NCI-H187 (cell line): Measurements from ENCODE around the gene EMCN.
"Not testable (repeated sequence)": the region's sequence is repeated elsewhere in the genome, so short reads cannot be mapped to it uniquely, and the experiment has no call there.

Experiments
- DNase-seq, 2 experiments: peaks; one replicate each; lab custom pipeline; 2025; lab: John Stamatoyannopoulos, UW

The EMCN gene

DNA sequence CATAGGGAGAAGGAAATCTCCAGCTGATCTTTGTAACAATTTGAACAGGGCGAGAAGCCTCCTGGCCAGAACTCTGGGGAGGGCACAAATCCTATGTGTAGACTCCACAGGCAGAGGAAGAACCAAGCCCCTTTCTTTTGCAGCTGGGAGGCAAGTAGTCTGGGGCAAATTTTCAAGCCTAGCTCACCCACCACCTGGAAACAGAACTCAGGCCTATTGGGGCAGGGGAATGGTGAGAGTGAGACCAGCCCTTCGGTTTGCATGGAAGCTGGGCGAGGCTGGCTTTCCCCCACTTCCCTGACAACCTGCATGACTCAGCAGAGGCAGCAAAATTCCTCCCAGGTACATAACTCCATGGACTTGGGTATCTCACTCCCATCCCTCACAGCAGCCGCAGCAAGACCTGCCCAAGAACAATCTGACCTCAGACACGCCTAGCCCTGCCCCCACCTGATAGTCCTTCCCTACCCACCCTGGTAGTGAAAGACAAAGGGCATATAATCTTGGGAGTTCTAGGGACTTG lies 138.2 kb downstream of the EMCN start:
- no peak for DNase-seq

GRCh38 chr4:100372432-100372831 lies 145.4 kb downstream of the EMCN start:
- DNase-seq = no peak

DNA sequence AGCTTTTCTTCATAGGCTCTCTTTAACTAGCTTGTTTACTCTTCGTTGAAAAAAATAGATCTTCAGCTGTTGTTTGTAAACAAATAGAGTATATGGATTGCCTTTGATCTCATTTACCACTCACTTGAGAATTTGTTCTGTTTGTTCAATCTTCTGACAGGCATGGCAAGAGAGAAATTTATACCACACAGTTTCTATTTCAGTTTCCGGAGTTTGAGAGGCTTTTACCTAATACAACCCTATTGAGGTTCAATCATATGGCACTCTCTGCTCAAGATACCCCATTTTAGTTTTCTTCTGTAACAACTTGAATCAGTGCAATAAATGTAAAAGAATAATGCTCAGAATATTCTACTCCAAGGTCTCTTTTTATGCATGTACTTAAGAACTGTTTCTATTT lies 148.0 kb downstream of the EMCN start:
- DNase-seq = no peak

- no peak for DNase-seq
Measured at GRCh38 chr4:100367451-100367850, 150.4 kb downstream of the EMCN start.

DNA sequence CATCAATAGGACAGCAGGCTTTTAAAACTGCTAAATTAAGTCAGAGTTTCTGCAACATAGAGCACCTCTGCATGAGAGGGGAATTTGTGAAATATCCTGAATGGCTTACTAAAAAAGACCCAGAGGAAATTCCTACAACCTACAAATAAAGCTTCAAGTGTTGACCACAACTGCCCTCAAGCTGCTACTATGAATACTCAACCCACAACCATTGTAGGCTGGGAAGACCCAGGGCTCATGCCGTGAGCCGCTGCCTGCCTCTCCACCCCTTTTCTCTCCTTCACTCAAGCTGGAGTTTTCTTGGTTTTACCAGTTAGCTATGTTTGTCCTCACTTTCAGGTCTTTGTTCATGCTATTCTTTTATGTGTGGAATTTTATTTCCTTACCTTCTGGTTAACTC lies 151.6 kb downstream of the EMCN start:
- DNase-seq = no peak

DNA sequence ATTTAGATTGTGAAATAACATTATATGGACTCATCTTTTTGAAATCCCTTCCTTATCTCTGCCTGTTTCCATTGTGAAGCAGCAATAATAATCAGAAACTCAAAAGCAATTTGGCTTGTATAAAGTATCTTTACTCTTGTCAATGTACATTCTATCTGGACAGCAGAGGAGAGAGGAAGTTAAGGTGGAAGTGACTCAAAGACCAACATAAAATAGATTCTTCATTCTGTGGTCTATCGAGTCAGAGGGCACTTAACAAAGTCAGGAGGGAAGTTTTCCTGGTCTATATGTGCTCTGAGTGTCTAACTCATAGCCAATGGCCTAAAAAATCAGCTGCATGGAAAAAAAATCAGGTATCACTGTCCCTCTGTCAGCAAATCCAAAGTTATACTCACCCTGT lies 155.5 kb downstream of the EMCN start:
- DNase-seq = no peak

DNA sequence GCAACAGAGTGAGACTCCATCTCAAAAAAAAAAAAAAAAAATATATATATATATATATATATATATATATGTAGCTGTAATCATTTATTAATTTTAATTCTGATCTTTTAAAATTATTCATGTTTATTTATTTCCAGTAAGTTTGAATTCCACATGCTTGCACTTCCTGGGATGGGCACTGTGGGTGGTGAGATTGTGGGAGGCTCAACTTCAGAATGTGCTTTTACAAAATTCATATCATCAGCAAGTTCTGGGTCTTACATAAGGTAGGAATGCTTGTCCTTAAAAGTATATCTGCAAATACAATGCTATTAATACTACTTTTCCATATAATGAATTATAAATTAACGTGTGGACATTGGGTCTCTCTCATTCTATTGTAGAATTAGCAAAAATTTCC lies 156.5 kb downstream of the EMCN start:
- DNase-seq = no peak

DNA sequence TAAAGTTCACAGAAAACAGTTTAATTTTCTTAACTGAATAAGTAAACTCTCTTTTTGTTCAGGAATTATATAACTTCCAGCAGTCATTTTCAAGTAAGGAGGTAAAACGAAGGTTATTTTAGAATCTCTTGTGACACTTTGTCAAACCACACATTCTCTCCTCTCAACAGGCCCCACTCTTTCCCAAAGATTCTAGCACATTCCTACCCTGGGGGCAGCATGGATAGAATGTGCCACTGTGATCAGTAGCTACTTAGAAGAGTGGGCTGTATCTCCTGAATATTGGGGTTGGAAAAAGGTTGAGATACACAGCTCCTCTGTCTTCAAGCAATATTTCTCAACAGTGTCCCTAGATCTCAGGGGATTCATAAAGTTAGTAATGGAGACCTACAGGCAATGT lies 157.6 kb downstream of the EMCN start:
- DNase-seq = no peak

- no peak for DNase-seq
Measured at GRCh38 chr4:100359441-100359840, 158.4 kb downstream of the EMCN start.

DNA sequence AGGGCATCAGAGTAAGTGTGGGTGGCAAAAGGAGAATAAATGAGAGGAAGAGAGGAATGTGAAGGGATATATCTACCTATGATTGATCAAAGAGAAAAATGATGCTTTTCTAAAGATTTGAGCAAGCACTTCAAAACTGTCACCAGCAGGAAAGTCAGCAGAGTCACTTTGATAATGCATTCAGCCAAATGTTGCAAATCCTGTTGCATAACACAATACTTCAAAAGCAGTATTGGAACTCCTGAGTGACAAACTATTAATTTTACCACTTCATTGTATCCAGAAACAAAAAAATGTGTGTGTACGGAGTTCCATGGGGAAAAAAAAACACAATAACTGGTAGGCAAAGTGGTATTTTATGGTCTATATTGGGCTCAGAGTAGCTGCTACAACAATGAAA lies 160.3 kb downstream of the EMCN start:
- no peak for DNase-seq

DNA sequence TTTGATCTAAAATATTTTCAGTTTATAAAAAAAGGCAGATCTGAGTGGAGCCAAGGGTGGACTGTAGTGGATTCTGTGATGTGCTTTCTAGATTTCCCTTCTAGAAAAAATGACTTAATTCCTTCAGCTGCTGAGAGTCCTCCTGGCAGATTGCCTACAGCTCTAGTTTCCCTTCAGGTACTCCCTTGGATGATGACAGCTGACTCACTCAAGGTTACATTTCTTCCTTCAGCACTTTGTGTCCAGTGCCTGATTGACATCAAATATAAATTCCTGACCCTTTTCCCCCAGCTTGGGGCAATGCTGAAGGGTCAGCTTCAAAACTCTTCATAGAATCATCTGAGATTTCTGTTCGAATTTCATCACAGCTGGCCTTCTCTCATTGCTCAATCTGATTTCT lies 161.7 kb downstream of the EMCN start:
- DNase-seq = no peak

DNA sequence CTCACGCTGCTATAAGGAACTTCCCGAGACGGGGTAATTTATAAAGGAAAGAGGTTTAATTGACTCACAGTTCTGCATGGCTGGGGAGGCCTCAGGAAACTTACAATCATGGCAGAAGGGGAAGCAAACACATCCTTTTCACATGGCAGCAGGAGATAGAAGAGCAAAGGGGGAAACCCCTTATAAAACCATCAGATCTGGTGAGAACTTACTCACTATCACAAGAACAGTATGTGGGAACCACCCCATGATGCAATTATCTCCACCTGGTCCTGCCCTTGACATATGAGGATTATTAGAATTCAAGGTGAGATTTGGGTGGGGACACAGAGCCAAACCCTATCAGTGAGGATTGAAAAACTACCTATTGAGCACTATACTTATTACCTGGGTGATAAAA lies 165.5 kb downstream of the EMCN start:
- DNase-seq = not testable (repeated sequence)

- DNase-seq = no peak
Measured at GRCh38 chr4:100348473-100348872, 169.3 kb downstream of the EMCN start.

GRCh38 chr4:100347241-100347640 lies 170.6 kb downstream of the EMCN start:
- no peak for DNase-seq

DNA sequence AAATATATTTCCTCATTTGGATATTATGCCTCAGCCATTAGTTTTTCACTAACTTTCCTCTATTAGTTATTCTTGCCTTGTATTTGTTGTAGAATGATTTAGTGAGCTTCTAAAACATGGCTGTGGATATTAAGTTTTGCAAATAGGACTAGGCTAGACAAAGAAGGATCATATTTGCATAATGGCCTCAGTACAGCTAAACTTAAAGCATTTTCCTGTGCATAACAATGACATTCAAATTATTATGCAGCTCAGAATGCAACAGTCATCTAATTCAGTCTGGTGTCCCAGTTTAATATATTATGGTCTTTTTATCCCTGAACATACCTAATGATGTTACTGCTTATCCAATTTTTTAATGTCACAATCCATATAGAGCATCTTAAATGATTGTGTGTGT lies 172.2 kb downstream of the EMCN start:
- DNase-seq = no peak
